ENCODE data around the gene MLH1.
"Not testable (repeated sequence)": the region's sequence is repeated elsewhere in the genome, so short reads cannot be mapped to it uniquely, and the experiment has no call there.

MLH1 gene

DNA sequence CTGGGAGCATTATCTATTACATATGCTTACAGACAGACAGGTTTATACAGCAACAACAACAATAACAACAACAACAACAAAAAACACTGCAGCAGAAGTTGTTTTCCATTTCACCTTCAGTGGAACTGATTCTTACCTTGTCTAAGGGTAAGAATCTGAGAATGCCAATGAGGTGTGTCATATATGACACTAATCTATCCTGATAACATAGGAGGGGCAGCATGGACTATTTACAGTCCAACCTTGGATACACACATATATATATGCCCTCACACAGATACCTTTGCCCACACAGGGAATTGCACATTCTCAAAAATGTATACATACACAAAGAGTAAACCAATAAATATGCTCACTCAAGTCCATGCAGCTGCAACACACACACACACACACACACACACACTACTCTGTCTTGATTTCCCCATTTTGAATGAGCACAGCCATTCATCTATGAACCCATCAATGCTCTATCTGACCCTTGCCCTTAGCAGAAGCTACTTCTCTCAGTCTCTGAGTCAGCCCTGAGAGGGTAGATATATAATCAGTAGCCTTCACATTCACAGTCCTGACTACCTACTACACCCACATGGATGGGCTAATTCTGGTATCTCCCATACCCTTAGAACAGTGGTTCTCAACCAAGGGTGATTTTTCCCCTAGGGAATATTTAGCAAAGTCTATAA lies 38.7 kb upstream of the MLH1 start:
- TF ChIP-seq, protein P1, sequence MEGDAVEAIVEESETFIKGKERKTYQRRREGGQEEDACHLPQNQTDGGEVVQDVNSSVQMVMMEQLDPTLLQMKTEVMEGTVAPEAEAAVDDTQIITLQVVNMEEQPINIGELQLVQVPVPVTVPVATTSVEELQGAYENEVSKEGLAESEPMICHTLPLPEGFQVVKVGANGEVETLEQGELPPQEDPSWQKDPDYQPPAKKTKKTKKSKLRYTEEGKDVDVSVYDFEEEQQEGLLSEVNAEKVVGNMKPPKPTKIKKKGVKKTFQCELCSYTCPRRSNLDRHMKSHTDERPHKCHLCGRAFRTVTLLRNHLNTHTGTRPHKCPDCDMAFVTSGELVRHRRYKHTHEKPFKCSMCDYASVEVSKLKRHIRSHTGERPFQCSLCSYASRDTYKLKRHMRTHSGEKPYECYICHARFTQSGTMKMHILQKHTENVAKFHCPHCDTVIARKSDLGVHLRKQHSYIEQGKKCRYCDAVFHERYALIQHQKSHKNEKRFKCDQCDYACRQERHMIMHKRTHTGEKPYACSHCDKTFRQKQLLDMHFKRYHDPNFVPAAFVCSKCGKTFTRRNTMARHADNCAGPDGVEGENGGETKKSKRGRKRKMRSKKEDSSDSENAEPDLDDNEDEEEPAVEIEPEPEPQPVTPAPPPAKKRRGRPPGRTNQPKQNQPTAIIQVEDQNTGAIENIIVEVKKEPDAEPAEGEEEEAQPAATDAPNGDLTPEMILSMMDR (conservative IDR thresholded peaks at IDR 0.05; ENCODE audit: control insufficient read depth, insufficient read depth, low read depth, low read length) = no peak
- H3K4me3 ChIP-seq (ENCODE audit: control insufficient read depth, low read depth, low read length) = no peak overlapping the region
- DNase-seq (ENCODE audit: low read depth) = no peak

DNA sequence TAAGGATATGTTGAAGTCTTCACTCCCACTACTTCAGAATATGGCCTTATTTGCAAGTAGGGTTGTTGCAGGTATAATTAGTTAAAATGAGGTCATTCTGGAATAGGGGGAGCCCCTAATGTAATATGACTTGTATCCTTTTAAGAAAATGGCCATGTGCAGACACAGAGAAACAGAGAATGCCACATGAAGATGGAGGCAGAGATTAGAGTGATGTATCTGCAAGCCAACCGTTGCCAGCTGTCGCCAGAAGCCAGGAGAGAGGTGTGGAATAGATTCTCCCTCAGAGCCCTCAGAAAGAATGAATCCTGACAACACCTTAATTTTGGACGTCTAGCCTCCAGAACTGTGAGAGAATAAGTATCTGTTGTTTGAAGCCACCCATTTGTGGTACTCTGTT lies 37.2 kb upstream of the MLH1 start:
- DNase-seq (ENCODE audit: low read depth) = no peak
- H3K4me3 ChIP-seq (ENCODE audit: control insufficient read depth, low read depth, low read length) = no peak overlapping the region
- TF ChIP-seq, protein P1 (conservative IDR thresholded peaks at IDR 0.05; ENCODE audit: control insufficient read depth, insufficient read depth, low read depth, low read length) = no peak

DNA sequence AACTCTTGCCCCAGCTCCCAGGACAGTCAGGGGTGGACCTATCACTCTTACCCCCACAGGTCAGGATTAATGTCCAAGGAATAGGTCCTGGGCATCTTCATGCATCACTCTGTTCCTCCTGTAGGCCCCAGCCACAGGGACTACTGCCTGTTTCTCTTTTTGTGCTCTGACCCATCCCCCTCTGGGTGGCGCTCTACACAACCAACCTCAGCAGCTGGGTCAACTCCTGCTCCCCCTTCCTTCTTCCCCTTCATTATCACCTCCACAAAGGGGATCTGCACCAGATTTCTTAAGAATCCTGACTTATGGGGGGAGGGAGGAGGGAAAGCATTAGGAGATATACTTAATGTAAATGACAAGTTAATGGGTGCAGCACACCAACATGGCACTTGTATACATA lies 36.3 kb upstream of the MLH1 start:
- no peak for DNase-seq (ENCODE audit: low read depth)
- TF ChIP-seq, protein P1 (conservative IDR thresholded peaks at IDR 0.05; ENCODE audit: control insufficient read depth, insufficient read depth, low read depth, low read length) = no peak
- H3K4me3 ChIP-seq (ENCODE audit: control insufficient read depth, low read depth, low read length) = no peak overlapping the region

DNA sequence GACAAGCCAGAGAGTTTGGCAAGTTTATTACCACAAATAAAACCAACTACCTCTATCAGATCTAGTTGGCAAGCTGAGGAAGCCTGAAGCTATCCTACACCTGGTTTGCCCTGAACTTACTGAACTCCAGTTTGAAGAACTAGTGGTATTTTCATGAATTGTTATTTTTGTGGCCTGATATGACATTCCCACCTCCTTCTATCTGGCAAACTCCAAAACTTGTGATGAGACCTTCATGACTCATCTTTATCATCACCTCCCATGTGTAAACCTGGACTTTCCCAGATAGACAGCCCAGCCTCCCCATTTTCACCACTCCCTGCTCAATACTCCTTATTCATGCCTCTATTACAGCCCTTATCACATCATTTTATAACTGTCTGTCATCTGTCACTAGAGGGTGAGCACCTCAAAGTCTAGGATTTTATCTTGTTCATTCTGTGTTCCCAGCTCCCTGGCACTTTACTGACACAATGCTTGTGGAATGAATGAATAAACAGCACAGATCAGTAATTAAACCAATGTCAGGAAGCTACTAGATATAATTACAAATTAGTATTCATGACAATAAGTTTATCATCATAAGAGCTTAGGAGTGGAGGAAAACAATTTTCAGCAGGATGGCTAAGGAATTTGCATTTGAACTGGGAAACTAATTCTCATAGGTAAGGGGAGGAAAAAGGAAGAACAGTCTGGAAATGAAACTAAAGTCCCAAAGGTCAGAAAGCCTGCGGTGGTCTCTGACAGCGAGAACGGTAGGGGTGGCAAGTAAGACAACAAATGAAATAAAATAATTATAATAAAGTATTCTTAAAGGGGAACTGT lies 35.2 kb upstream of the MLH1 start:
- TF ChIP-seq, protein P1 (conservative IDR thresholded peaks at IDR 0.05; ENCODE audit: control insufficient read depth, insufficient read depth, low read depth, low read length) = no peak
- no peak overlapping the region for H3K4me3 ChIP-seq (ENCODE audit: control insufficient read depth, low read depth, low read length)
- DNase-seq (ENCODE audit: low read depth) = peak; percentile 71

DNA sequence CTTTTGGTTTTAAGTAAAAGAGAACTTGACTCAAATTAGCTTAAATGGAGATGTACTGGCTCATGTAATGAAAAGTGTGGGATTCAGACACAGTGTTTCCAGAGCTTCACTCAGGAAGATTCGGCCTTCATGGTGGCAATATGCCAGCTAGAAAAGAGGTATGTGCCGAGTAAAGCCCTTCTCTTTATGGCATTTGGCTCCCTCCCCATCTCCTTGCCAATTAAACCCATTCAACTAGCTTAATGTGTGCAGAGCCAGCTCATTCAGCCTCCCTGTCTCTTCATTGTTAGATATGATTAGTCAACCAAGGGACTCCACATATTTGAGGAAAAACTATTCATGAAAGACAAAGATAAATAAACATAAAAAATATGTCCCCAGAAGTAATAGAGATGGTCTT lies 33.5 kb upstream of the MLH1 start:
- no peak overlapping the region for H3K4me3 ChIP-seq (ENCODE audit: control insufficient read depth, low read depth, low read length)
- DNase-seq (ENCODE audit: low read depth) = no peak
- TF ChIP-seq, protein P1 (conservative IDR thresholded peaks at IDR 0.05; ENCODE audit: control insufficient read depth, insufficient read depth, low read depth, low read length) = no peak

DNA sequence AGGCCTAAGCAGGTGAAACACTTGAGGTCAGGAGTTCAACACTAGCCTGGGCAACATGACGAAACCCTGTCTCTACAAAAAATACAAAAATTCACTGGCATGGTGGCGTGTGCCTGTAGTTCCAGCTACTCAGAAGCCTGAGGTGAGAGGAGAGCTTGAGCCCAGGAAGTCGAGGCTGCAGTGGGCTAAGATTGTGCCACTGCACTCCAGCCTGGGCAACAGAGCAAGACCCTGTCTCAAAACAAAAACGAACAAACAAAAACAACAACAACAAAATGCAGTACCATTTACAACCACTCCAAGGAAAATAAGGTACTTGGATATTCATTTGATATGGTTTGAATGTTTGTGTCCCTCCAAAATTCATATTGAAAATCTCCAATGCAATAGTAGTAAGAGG lies 32.8 kb upstream of the MLH1 start:
- H3K4me3 ChIP-seq (ENCODE audit: control insufficient read depth, low read depth, low read length) = no peak overlapping the region

DNA sequence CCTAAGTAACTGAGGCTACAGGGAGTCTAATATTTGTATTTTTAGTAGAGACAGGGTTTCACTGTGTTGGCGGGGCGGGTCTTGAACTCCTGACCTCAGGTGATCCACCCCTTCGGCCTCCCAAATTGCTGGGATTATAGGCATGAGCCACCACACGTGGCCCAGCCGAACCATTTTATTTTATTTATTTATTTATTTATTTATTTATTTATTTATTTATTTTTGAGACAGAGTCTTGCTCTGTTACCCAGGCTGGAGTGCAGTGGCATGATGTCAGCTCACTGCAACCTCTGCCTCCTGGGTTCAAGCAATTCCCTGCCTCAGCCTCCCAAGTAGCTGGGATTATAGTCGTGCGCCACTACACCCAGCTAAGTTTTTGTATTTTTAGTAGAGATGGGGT lies 30.3 kb upstream of the MLH1 start:
- not testable (repeated sequence) for H3K4me3 ChIP-seq (ENCODE audit: control insufficient read depth, low read depth, low read length); DNase-seq (ENCODE audit: low read depth)

More for the DNA sequence above, 32.8 kb upstream of the MLH1 start:
- no peak for DNase-seq (ENCODE audit: low read depth)
- TF ChIP-seq, protein P1 (conservative IDR thresholded peaks at IDR 0.05; ENCODE audit: control insufficient read depth, insufficient read depth, low read depth, low read length) = no peak
